ENCODE results near the gene MED13L.
A peak's percentile ranks its signal among the peaks of the same experiment; 100 is the strongest.

The MED13L gene

DNA sequence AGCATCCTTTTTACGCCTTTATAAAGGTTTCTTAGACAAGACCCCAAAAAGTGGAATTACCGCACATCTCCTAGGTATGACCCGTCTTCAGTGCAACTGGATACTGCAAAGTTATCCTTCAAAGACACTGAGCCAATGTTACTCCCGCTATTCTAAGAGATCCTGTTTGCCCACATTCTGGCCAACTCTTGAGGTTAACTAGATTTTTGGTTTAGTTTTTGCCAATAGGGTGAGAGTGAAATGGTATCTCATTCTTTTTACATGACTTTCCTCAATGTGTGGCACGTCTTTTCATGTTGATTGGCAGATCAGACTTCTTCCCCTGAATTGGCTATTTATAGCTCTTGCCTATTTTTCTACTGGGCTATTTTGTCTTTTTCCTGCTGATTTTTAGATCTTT, 347.2 kb downstream of the MED13L start:
- in situ Hi-C loops (cut with HindIII; ENCODE audit: low pct_unique_long_range_greater_than_20kb, low sequenced_read_pairs), result no loop called here
- DNase-seq (ENCODE audit: low read depth in 1 of 2, low spot score in 1 of 2), result peak in 1 of 2 experiments; percentile 53
- TF ChIP-seq JUND (IDR thresholded peaks at IDR 0.05; ENCODE audit: low read depth), result no peak

GRCh38 chr12:115926037-115926670, 351.3 kb downstream of the MED13L start:
- DNase-seq (ENCODE audit: low read depth in 1 of 2, low spot score in 1 of 2), result no peak
- in situ Hi-C loops (cut with HindIII; ENCODE audit: low pct_unique_long_range_greater_than_20kb, low sequenced_read_pairs), result no loop called here
- TF ChIP-seq JUND (IDR thresholded peaks at IDR 0.05; ENCODE audit: low read depth), result no peak

GRCh38 chr12:115923851-115924250, 353.6 kb downstream of the MED13L start:
- no peak for TF ChIP-seq JUND (IDR thresholded peaks at IDR 0.05; ENCODE audit: low read depth)
- in situ Hi-C loops (cut with HindIII; ENCODE audit: low pct_unique_long_range_greater_than_20kb, low sequenced_read_pairs), result no loop called here
- DNase-seq (ENCODE audit: low read depth in 1 of 2, low spot score in 1 of 2), result no peak

- in situ Hi-C loops (cut with HindIII; ENCODE audit: low pct_unique_long_range_greater_than_20kb, low sequenced_read_pairs), result no loop called here
- no peak for TF ChIP-seq JUND (IDR thresholded peaks at IDR 0.05; ENCODE audit: low read depth)
- DNase-seq (ENCODE audit: low read depth in 1 of 2, low spot score in 1 of 2), result peak; percentile 42 to 87
Measured at GRCh38 chr12:115922952-115923564, 354.4 kb downstream of the MED13L start.

DNA sequence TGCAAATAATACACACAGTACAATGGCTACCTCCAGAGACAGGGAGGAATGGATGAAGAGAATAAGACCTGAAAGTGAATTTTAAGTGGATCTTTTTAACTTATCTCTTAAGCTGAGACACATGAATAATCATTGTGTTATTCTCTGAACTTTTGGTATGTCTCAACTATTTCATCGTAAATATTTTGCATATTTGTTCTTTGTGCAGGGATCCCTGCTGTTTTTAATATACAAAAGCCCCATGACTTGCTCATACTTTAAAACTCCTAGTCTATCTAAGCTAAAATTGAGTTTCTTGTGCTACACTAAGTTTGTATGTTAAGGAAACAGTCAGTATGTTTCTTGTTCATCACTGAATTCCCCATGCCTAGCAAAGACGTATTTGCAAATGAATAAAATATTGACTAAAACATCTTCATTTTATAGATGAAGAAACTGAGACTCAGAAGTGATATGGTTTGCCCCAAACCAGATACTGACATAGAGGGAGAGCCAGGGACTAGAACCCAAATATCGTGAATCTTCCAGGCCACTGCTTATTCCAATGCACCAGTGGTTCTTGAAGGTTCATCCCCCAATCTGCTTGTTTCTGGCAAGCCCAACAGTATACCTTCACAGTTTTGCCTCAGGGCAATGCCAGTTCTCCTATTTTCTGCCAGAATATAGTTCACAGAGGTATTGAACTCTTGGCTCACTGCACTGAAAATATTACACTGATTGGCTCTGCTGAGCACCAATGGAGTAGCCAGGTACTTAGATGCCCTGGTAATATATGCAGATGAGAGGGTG, 356.9 kb downstream of the MED13L start:
- DNase-seq (ENCODE audit: low read depth in 1 of 2, low spot score in 1 of 2), result no peak
- in situ Hi-C loops (cut with HindIII; ENCODE audit: low pct_unique_long_range_greater_than_20kb, low sequenced_read_pairs), result no loop called here
- no peak for TF ChIP-seq JUND (IDR thresholded peaks at IDR 0.05; ENCODE audit: low read depth)

DNA sequence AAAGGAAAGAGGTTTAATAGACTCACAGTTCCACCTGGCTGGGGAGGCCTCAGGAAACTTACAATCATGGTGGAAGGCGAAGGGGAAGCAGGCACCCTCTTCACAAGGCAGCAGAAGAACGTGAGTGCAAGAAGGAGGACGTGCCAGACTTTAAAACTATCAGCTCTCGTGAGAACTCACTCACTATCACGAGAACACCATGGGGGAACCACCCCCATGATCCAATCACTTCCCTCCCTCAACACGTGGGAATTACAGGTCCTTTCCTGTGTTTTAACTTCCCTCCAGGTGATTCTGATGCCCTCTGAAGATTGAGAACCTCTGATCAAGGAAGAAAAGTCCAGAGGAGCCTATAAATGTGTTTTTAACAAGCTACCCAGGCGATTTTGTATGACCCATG, 358.7 kb downstream of the MED13L start:
- no peak for DNase-seq (ENCODE audit: low read depth in 1 of 2, low spot score in 1 of 2)
- TF ChIP-seq JUND (IDR thresholded peaks at IDR 0.05; ENCODE audit: low read depth), result no peak
- in situ Hi-C loops (cut with HindIII; ENCODE audit: low pct_unique_long_range_greater_than_20kb, low sequenced_read_pairs), result no loop called here

DNA sequence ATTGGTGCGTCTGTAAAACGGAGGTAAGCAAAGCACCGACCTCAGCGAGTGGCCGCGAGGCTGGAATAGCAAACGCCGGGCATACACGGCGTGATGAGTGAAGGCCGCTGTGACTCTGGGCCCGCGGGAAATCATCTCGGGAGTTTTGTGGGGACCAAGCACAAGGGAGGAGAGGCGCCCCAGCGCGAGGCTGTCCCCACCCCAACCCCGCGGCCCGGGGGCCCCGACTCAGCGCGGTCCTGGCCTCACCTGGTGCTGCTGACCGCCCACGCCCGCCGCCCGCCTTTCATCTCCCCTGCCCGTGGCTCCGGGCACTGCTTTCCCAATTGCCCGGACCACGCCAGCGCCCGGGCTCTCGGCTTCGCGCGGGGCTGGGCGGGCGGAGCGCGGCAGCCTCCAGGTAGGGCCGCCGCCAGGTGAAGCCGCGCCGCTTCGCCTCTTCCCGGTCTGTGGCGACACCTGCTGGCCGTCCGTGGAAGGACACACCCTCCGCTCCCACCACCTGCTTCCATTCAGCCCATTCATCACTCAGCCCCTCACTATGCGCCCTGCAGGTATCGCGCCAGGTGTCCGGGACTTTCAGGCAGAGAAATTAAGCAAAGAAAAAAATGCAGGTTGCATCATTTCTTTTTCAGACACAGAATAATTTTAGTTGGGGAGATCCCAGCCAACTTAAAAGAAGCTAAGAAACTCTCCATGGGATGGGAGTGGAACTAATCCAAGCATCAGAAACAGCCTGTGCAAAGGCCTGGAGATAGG, 360.4 kb downstream of the MED13L start:
- in situ Hi-C loops (cut with HindIII; ENCODE audit: low pct_unique_long_range_greater_than_20kb, low sequenced_read_pairs), result no loop called here
- peak; percentile 78 to 83 for DNase-seq (ENCODE audit: low read depth in 1 of 2, low spot score in 1 of 2)
- no peak for TF ChIP-seq JUND (IDR thresholded peaks at IDR 0.05; ENCODE audit: low read depth)

- in situ Hi-C loops (cut with HindIII; ENCODE audit: low pct_unique_long_range_greater_than_20kb, low sequenced_read_pairs), result no loop called here
- DNase-seq (ENCODE audit: low read depth in 1 of 2, low spot score in 1 of 2), result no peak
- TF ChIP-seq JUND (IDR thresholded peaks at IDR 0.05; ENCODE audit: low read depth), result no peak
Measured at GRCh38 chr12:115914122-115914521, 363.4 kb downstream of the MED13L start.

- DNase-seq (ENCODE audit: low read depth in 1 of 2, low spot score in 1 of 2), result no peak
- no peak for TF ChIP-seq JUND (IDR thresholded peaks at IDR 0.05; ENCODE audit: low read depth)
- in situ Hi-C loops (cut with HindIII; ENCODE audit: low pct_unique_long_range_greater_than_20kb, low sequenced_read_pairs), result no loop called here
Measured at GRCh38 chr12:115912440-115912839, 365.1 kb downstream of the MED13L start.

GRCh38 chr12:115911360-115911759, 366.1 kb downstream of the MED13L start:
- no peak for TF ChIP-seq JUND (IDR thresholded peaks at IDR 0.05; ENCODE audit: low read depth)
- in situ Hi-C loops (cut with HindIII; ENCODE audit: low pct_unique_long_range_greater_than_20kb, low sequenced_read_pairs), result no loop called here
- no peak for DNase-seq (ENCODE audit: low read depth in 1 of 2, low spot score in 1 of 2)

DNA sequence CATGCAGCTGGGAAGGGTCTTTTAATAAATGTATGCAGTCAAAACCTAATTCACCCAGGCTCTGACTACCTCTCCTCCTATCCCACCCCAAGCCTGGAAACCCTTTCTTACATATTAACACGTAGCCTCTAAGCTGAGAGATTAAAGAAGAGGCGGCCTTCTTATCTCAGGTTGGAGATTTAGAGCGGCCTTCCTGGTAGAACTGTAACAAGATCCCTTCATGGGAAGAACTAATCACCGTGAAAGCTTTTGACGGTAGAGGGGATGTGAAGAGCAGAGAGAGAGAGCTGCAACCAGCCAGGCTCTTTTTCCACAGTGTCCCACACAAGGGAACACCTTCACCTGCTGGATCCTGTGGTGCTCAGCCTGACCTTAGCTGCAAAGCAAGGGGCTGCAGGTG, 367.4 kb downstream of the MED13L start:
- in situ Hi-C loops (cut with HindIII; ENCODE audit: low pct_unique_long_range_greater_than_20kb, low sequenced_read_pairs), result no loop called here
- no peak for DNase-seq (ENCODE audit: low read depth in 1 of 2, low spot score in 1 of 2)
- no peak for TF ChIP-seq JUND (IDR thresholded peaks at IDR 0.05; ENCODE audit: low read depth)

Data from T47D (cell line).